GM19035 (cell line): Measurements from ENCODE around the gene CMPK2.
"Not testable (repeated sequence)": the region's sequence is repeated elsewhere in the genome, so short reads cannot be mapped to it uniquely, and the experiment has no call there.

Source experiments
- ATAC-seq: cut with Tn5 transposase; IDR thresholded peaks from one replicate; pipeline ENCODE4 v1.9.1; 2021; ENCODE audit not compliant: unreplicated experiment

CMPK2 gene

DNA sequence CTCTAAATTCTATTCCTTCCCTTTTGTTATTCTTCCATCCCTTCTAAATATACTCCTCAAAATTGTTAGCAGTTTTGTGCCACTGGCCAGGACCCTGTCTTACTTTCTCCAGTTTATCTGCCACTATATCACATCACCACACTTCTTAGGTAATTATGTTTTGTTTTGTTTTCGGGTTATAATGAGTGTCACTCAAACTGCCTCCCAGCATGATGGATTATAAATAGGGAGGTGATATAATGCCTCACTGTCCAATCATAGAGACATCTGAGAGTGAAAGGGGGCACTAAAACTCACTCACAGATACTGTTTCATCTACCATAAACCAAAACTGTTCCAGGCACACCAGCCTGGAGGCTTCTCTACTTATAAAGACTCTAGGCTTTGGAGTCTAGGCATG is 15.3 kb upstream of the CMPK2 start:
- ATAC-seq: no peak

DNA sequence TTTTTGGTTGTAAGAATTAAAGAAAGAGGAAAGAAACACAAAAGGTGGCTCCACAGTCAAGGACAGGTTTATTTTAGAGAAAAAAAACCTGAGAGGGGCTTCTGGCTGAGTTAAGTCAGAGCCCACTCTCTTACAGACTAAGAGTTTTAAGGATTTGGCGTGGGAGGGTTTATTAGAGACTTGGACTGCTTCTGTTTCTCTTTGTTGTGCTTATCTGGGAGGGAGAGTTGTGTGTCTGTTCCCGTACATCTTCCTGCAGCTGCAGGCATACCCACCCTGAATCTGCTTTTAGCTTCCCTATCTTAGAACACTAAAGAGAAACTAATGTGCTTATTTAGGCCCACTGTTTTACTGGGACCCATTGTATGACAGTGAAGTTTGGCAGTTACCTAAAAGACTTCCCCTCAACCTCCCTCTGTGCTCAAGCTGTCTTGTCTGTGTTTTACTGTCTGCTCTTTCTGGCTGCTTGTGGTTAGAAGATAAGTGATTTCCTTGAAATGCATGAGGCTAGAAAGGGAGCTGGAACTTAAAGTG is 14.6 kb upstream of the CMPK2 start:
- no peak for ATAC-seq

DNA sequence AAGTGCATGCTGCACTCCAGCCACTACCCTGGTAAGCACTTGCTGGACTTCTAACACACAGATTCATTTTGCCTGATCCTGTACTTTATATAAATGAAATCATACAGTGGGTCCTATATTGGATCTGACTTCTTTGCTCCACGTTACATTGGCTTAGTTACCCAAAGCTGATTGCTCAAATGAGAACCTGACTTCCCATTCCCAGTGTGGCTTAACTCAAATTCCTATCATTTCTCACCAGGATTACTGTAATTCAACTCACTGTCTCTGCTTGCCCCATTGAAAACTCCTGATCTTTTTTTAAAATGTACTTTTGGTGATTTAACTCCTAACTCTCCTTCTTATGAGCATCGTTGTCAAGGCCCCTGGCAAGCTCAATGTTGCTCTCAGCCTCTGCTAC is 13.3 kb upstream of the CMPK2 start:
- no peak for ATAC-seq

DNA sequence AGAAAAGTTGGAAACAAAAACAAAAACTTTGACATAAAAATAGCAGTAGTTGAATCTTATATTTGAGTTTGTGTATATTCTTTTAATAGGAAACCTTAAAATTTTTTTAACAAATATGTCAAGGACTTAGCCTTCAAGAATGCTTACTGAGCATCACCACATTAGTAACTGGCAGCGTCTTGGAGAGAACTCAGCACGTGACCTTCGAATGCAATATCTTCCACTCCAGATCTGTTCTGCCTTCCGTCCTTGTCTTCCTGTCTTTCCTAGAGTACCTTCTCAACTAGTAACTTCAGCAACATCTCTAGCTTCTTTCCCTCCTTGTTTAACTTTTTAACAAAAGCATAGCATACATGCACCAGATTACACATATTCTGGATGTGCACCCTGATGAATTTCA is 12.8 kb upstream of the CMPK2 start:
- ATAC-seq: no peak

DNA sequence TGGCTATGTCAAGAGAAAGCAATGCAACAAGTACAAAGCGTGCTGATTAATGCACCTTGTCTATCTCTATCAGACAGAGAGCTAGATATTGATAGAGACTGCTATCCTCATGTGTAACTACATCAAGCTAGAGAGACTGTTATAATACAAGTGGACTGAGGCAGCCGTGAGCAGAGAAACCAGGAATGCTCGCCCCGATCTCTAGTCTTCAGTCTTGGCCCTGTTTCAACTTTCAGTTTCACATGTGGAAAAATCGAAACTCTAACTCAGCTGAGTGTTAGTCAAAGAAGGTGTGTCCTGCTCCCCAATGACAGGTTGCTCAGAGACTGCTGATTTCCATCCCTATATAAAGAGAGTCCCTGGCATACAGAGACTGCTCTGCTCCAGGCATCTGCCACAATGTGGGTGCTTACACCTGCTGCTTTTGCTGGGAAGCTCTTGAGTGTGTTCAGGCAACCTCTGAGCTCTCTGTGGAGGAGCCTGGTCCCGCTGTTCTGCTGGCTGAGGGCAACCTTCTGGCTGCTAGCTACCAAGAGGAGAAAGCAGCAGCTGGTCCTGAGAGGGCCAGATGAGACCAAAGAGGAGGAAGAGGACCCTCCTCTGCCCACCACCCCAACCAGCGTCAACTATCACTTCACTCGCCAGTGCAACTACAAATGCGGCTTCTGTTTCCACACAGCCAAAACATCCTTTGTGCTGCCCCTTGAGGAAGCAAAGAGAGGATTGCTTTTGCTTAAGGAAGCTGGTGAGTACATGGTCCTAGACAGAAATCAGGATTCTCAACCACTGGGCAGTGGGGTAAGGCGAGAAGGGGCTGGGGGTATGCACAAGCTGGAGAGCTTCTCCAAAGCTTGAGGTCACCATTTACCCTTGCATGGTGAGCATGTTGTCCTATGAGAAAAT is 11.9 kb upstream of the CMPK2 start, which contains the start of gene RSAD2:
Gene RSAD2 (plus strand): TSS at position 376 of the 903 bp plus-strand sequence. CDS start 24 bp downstream, at position 400.
- peak; percentile 76 for ATAC-seq

DNA sequence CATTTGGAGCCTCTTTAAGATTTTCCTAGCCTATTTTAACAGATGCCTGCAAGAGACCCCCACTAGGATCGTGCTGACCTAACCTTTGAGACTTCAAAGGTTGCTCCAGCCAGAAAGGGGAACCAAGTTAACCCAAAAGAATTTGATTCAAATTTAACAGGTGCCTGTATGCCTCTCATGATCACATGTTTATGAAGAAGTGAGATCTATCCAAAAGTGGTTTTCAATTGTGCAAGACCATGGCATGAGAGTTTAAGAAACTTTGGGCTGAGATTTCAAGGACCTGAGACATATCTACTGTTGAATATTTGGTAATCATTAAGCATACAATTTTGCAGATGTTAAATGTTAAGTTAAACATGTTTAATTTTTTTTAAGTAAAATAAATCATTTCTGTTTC is 10.6 kb upstream of the CMPK2 start:
- ATAC-seq: no peak

DNA sequence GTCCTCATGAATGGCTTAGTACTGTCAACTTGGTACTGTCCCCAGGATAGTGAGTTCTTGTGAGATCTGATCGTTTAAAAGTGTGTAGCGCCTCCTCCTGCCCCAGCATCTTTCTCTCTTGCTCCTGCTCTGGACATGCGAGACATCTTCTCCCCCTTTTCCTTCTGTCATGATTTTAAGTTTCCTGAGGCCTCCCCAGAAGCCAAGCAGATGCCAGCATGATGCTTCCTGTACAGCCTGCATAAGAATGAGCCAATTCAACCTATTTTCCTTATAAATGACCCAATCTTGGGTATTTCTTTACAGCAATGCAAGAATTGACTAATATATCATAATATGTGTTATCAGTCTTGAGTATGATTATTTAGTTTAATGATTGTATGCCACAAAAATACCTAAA is 8.3 kb upstream of the CMPK2 start:
- no peak for ATAC-seq

DNA sequence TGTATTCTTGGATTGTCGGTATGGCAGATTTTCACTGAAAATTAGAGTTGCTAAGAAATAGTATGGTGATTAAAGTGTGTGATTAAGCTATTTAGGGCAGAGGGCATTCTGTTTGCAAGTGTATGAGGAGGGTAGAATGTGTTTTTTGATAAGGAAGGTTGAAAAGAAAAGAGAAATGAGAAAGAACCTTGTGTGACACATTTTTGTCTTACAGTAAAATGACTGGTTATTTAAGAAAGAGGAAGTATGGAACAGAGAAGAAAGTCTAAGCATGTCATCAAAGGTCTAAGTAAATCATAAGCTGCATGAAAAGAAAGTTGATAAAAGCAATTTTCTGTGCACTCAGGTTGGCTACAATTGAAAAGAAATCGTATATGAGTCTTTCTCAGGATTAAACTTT is 6.7 kb upstream of the CMPK2 start:
- no peak for ATAC-seq

DNA sequence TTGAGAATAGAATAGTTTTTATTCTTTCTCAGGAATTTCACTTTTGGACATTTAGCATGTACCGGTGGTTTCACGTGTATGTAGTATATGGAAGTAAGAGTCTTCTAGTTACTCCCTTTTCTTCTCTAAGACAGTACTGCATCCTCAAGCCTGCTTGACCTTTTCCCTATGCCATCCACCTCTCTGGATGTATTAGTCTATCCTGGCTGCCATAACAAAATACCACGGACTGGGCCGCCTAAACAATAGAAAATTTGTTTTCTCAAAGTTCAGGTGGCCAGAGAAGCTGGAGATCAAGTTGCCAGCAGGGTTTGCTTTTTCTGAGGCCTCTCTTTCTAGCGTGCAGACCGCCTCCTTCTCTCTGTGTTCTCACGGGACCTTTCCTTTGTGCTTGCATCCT is 1.3 kb upstream of the CMPK2 start:
- ATAC-seq: no peak

DNA sequence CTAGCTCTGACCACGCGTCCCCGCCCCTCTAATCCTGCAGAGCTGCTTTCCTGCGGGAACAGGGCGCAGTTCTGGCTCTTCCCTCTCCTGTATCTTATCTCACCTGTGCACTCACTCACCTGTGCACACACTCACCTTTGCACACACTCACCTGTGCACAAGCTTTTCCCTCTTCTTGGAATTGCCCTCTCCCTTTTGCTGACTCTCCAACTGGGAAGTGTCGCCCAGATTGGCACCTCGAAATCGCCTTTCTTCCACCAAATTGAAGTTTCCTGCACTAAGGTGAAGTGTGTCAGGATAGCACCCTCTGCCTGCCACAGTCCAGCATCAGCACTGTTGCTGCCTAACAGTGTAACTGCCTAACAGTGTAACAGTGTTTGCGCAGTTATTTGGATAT is 566 bp upstream of the CMPK2 start:
- peak; percentile 27 for ATAC-seq

DNA sequence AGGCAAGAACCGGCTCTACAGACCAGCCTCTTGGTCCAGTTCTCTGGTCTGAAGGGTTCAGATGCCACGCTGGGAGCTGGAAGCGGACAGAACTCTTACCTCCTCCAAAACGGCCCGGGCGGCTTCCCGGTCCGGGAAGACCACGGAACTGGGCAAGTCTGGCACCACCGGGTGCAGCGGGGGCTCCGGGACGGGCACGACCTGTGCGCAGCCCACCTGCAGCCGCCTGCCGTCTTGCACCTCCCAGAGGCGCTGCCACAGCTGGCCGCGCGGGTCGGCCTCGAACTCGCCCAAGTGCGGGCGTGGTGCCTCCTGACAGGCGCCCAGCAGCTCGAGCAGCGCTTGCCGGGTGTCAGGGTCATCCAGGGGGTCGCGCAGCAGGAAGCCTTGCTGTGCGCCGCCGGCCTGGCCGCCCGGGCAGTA is 773 bp downstream of the CMPK2 start:
- ATAC-seq: peak; percentile 24

DNA sequence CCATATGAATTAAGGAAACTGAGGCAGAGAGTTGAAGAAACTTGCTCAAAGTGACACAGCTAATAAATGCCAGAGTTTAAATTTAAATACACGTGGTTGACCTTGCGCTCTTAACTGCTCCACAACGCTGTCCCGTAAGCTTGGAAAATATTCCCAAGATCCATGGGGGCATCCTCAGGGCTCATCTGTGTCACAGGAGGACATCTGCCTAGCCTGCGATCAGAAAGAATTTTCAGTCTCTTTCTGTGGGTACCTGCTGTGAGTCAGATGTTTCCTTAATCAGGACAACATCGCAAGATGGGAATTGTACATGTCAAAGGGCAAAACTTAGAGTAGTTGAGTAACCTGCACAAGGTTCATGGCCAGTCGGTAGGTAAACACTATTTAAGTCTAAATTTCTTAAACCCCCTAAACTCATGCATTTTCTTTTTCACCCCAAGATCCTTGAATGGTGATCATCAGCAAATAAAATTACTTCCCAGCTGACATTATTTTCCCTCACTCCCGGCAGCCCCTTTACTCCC is 1.4 kb downstream of the CMPK2 start:
- ATAC-seq: no peak

DNA sequence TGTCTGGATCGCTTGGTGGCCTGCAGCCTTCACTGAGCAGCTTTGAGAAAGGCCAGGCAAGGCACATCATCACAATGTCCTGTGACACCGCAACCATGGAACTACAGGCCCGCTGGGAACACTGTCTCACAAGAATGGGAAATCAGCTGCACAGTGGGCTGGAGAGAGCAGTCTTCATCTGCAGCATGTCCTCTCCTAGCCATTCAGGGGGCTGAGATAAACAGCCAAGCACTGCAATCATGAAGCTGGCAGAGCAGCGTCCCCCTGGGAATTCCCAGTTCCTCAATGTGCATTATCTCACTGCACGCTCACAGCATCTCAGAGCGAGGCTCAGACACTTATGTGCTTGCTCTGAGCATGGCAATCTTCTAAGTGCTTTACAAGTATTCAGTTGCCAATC is 1.9 kb downstream of the CMPK2 start:
- no peak for ATAC-seq

DNA sequence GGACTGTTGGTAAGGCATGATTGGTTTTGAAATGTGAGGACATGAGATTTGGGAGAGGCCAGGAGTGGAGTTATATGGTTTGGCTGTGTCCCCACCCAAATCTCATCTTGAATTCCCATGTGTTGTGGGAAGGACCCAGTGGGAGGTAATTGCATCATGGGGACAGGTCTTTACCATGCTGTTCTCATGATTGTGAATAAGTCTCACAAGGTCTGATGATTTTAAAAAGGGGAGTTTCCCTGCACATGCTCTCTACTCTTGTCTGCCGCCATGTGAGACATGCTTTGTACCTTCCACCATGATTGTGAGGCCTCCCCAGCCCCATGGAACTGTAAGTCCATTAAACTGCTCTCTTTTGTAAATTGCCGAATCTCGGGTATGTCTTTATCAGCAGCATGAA is 5.4 kb downstream of the CMPK2 start:
- no peak for ATAC-seq

DNA sequence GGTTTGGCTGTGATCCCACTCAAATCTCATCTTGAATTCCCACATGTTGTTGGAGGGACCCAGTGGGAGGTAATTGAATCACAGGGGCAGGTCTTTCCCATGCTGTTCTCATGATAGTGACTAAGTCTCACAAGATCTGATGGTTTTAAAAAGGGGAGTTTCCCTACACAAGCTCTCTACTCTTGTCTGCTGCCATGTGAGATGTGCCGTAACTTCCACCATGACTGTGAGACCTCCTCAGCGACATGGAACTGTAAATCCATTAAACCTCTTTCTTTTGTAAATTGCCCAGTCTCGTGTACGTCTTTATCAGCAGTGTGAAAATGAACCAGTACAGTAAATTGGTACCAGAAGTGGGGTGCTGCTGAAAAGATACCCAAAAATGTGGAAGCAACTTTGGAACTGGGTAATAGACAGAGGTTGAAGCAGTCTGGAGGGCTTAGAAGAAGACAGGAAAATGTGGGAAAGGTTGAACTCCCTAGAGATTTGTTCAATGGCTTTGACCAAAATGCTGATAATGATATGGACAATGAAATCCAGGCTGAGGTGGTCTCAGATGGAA is 7.2 kb downstream of the CMPK2 start:
- ATAC-seq: not testable (repeated sequence)

DNA sequence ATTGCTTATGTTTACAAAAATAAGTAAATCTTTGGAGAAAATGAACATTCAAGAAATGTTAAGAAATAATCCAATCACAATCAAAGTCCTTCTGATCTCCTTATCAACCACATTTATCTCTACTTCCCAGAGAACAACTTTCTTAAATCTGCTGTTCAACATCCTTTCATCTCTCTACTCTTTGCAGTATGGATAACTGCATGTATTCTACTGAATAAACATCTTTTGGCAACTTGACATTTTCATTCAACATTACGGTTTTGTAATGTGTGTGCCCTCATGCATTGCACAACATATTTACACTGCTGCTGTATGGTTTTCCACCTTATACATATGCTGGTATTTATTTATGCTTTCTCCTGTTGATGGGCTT is 9.2 kb downstream of the CMPK2 start:
- ATAC-seq: no peak

DNA sequence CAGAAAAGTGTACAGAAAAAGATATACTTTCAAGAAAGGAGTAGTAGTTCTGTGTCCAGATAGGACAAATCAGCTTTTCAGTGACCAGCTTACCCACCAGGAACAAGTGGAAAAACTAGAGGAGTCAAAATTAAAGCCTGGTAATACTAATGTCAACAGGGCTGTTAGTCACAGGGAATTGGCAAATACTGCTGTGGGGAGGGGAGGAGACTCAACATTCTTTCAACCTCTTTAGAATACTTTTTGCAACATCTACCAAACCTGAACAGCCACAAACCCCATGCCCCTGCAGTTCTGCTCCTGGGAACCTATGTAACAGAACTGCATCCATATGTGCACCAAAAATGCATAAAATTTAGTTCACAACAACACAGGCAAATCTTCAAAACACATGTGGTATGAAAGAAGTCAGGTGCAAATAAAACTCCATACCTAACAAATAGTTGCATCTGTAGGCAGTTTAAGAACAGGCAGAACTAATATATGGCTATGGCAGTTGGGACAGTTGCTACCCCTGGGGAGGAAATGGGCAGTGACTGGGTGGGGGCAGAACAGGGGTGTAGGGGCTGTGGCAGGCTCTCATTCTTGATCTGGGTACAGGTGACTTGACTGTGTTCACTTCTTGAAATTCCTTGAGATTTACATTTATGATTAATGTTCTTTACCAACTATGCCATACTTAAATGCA is 9.7 kb downstream of the CMPK2 start:
- ATAC-seq: no peak

DNA sequence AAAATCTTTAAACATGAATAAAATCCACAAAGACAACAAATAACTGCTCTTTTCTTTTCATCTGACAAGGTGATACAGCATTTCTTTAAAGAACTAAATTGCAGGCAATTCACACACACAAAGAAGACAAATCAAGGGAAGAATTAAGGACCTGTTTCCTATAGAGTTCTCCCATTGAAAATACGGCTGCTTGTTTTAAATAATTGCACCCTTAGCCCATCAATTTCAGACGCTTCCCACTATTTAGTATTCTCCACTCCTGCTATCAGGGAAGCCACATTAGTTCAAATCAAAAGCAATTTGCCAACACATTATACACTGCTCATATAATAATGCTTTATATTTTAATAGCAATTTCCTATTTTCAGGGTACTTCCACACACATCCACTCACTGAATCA is 11.3 kb downstream of the CMPK2 start:
- ATAC-seq: no peak

DNA sequence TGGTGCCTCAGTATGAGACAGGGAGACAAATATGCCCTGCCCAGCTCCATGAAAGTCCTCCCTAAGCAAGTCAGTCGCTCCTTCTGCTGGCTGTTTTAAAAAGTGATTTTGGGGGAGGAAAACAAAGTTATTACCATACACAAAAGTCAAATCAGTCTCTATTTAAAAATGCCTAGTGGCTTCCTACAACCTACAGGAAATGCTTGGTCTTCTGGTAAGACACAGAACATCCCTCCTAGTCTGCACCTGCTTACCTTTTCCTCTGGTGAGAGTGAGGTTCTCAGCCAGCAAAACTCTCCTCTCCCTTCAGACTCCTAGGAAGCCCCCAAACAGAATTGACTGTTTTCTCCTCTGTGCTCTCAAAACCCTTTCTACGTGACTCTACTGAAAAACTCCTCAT is 13.5 kb downstream of the CMPK2 start:
- no peak for ATAC-seq

DNA sequence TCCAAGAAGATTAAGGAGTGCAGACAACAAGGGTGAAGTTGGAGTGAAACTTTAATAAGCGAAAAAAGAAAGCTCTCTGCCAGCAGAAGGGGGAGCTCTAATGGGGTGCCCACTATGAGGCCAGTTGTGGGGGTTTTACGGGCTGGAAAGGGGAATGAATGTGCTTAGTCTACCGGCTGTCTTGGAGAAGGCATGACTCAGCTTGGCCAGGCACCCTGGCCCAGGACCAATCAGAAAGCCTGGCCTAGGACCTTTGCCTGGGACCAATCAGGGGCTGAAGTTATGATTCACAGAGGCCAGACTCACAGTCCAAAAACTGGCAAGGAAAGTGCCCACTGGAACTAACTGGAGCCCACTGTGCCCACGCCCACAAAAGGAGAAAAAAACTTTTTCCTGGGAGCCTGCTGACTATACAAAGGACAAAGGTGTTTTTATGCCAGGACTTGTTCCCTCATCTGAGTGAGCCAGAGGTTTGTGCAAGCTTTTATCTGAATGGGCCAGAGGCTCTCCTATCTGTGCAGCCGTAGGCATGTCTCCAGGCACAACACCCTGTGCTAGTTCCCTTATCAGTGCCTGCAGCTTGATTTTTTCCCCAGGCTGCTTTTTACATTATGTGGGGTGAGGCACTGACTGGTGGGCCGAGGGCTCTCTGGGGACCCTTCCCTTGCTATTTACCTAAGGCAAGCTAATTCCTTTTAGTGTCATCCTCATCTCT is 18.6 kb downstream of the CMPK2 start:
- ATAC-seq: no peak

DNA sequence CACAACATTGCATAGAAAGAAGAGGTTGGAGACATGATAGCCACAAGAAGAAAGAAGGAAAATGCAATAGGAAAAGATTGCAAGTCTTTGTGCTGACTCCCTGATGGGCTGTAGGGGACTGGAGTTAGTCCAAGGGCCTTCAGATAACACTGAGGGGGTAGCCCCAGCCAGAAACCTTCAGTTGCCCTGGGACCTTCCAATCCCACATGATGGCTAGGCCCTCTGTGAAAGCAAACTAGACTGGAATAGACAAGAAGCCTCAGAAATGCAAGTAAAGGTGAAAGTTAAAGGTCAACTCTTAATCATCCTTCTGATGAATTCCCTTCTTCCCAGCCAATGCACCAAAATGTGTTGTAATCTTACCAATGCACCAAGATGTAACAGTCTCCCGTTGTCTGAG is 19.2 kb downstream of the CMPK2 start:
- no peak for ATAC-seq
